Measurements from ENCODE around the gene SEC23B.
"Not testable (repeated sequence)": the region's sequence is repeated elsewhere in the genome, so short reads cannot be mapped to it uniquely, and the experiment has no call there.

The SEC23B gene

GRCh38 chr20:18507218-18508191, at the start of gene SEC23B:
Gene SEC23B (plus strand): TSS chr20:18507940. CDS start chr20:18510836, 2,896 bp downstream.
- peak; percentile 94 for DNase-seq (ENCODE audit: low read depth)

DNA sequence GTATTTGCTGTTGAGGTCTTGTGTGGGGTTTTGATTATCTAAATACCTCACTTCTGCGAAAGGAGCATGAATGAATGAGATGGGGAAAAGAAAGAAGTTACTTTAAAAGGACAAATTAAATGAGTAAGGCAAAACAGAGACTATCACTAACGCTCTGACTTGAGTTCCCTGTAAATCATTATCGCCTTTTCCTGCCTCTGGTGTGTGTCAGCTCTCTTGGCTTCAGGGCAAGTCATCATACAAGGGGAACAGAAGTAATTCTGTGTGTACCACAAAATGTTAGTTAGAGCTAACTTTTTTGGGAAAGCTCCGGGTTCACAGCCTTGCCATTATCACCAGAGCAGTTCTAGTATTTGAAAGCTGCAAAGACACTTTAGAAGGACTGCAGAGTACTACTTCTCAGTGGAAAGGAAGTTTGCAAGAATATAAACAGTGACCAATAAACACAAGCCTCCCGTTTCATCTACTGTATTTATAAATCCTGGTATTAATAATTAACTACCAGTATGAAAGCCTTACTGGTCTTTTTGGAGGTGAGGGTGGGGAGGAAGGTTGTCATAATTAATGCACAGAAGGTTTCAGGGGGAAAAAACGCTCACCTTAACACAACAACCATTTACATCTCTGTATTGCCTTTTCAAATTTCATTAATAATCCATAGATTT, 42.1 kb upstream of the SEC23B start:
- DNase-seq (ENCODE audit: low read depth) = no peak

GRCh38 chr20:18466574-18466893, 41.2 kb upstream of the SEC23B start:
- no peak for DNase-seq (ENCODE audit: low read depth)

- peak; percentile 90 for DNase-seq (ENCODE audit: low read depth)
Observed at GRCh38 chr20:18466894-18467730, 40.6 kb upstream of the SEC23B start, which contains the start of the genes DZANK1 and POLR3F. Gene DZANK1 (minus strand): TSS chr20:18467030. CDS start chr20:18465358, 1,672 bp downstream. Gene POLR3F (plus strand): TSS chr20:18467390. CDS start chr20:18467507, 117 bp downstream.

DNA sequence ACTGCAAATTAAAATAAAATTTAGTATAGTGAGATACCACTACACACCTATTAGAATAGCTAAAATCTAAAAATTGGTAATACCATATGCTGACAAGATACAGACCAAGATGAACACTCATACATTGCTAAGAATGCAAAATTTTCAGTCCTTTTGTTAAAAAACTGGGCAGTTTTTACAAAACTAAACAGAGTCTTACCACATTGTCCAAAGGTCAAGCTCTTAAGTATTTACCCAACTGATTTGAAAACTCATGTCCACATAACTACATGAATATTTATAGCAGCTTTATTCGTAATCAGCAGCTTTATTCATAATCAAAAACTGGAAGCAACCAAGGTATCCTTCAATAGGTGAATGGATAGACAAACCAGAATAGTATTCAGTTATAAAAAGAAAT, 30.5 kb upstream of the SEC23B start:
- no peak for DNase-seq (ENCODE audit: low read depth)

DNA sequence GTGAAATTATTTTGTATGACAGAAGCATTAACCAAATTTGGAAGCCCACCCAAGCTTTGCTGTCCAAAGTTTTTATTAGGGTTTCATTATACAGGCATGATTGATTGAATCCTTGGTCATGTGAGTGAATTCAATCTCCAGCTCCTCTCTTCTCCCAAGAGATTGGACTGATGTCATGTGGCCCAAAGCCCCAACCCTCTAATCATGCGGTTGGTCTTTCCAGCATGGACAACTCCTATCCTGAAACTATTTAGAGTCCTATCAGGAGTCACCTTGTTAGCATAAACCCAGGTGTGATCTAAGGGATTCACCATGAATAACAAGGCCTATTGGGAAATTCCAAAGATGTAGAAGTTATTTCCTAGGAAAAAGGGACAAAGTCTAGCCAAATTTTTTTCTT, 29.9 kb upstream of the SEC23B start:
- DNase-seq (ENCODE audit: low read depth) = no peak

DNA sequence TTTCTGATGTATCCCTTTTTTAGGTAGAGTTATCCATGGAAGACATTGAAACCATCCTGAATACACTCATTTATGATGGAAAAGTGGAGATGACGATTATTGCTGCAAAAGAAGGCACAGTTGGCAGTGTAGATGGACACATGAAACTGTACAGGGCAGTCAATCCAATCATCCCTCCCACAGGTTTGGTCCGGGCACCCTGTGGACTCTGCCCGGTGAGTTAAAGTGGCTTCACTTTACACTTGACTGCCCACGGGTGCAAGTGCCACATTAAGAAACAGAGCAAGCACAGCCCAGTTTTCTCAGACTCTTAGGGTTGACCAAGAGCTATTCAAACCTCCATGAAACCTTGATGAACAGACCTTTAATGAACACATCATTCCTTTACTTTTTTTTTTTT, 26.1 kb upstream of the SEC23B start:
- no peak for DNase-seq (ENCODE audit: low read depth)

DNA sequence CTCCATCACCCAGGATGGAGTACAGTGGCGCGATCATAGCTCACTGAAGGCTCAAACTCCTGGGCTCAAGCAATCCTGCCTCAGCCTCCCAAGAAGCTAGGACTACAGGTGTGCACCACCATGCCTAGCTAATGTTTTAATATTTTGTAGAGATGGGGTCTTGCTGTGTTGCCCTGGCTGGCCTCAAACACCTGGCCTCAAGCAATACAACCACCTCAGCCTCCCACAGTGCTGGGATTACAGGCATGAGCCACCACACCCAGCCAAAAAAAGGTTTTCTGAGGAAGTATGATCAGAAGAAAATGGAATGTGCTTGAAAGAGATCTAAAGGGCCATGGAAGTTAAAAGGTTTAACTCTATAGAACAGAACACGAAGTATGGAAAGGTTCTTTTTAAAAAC, 19.4 kb upstream of the SEC23B start:
- no peak for DNase-seq (ENCODE audit: low read depth)

- DNase-seq (ENCODE audit: low read depth) = no peak
Observed at GRCh38 chr20:18496042-18496441, 11.7 kb upstream of the SEC23B start.

DNA sequence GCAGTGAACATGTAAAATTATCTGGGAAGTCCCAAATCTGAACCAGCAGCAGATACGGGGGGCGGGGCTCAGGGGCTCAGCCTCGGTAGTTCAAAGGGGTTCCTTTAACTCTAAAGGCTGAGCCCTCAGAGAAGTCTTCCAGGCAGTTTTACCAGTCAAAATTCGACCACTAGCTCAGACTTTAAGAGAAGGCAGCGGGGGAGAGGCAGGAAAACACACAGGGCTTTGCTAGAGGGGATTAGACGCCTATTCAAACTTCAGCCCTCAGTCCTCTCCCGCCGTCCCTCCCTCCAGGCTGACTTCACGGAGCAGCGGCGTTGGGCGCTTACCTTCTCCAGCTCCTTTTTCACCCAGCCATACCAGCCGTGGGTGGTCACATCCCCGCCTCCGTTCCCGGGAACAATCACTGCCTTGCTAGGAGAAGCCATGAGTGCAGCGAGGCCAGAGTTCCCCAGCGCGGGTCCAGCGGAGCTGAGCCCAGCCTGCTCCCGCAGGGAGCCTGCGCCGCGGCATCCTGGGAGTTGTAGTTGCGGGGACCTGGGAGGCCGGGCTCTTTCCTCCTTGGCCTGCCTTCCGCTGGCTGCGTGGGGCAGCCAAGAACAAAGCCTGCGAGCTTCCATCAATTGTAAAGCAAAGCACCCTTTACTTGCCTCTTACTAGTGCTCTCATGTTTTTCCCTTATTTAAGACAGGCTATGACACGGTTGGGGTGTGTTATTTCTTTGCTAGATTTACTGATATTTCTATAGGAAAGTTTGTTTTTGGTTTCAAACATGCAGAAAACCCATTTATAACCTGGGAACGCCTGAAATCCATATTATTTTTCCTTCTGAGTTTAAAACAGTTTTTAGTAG, 10.8 kb upstream of the SEC23B start, which contains the start of gene RBBP9:
Gene RBBP9, minus strand, starts transcription at position 486 of the 853 bp plus-strand sequence. Its CDS starts 58 bp downstream, at position 428.
- peak; percentile 41 for DNase-seq (ENCODE audit: low read depth)

GRCh38 chr20:18497603-18498002, 10.1 kb upstream of the SEC23B start:
- no peak for DNase-seq (ENCODE audit: low read depth)

DNA sequence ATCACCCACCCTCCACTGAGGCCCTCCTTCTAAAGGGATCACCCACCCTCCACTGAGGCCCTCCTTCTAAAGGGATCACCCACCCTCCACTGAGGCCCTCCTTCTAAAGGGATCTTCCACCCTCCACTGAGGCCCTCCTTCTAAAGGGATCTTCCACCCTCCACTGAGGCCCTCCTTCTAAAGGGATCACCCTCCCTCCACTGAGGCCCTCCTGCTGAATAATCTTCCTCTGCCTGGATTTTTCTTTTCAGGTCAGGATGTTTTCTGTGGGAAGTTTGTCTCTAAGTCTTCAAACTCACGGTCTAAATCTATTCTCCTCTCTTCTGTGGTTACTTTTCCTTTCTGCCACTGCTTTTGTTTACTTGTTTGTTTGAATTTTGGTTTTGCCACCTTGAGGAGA, 6.1 kb upstream of the SEC23B start:
- DNase-seq (ENCODE audit: low read depth) = not testable (repeated sequence)

DNA sequence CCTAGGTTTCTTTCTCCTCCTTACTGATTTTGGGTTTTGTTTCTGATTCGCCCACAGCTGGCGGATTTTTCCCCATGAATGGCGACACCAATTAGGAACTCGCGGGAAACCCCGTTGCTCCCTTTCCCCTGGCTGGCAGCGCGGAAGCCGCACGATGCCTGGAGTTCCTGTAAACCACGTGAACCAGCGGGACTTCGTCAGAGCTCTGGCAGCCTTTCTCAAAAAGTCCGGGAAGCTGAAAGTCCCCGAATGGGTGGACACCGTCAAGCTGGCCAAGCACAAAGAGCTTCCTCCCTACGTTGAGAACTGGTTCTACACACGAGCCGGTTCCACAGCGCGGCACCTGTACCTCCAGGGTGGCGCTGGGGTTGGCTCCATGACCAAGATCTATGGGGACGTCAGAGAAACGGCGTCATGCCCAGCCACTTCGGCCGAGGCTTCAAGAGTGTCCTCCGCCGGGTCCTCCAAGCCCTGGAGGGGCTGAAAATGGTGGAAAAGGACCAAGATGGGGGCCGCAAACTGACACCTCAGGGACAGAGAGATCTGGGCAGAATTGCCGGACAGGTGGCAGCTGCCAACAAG, 3.2 kb upstream of the SEC23B start:
- no peak for DNase-seq (ENCODE audit: low read depth)

- DNase-seq (ENCODE audit: low read depth) = no peak
Observed at GRCh38 chr20:18506744-18507143, 996 bp upstream of the SEC23B start.

GRCh38 chr20:18511571-18511970, 3.8 kb downstream of the SEC23B start:
- no peak for DNase-seq (ENCODE audit: low read depth)

GRCh38 chr20:18513208-18513607, 5.5 kb downstream of the SEC23B start:
- DNase-seq (ENCODE audit: low read depth) = no peak

DNA sequence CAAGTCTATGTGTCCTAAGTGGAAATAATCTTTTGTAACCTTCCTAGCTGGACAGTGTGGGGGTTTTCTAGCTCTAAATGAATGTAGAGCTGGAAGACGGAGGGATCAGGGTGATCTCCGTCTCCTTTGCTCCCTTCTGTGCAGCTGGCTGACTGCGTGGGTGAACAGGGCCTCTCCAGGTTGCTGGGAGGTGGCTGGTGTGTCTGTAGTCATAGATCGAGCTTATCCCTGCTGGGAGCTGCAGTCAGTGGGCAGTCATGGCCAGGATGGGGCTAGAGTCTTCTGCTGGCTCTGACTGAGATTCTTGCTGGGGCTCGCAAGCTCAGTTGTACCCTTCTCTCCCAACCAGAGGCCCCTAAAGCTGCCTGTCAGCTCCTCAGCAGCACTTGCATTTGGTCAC, 6.4 kb downstream of the SEC23B start:
- no peak for DNase-seq (ENCODE audit: low read depth)

GRCh38 chr20:18515973-18516372, 8.2 kb downstream of the SEC23B start:
- DNase-seq (ENCODE audit: low read depth) = no peak

GRCh38 chr20:18522066-18522465, 14.3 kb downstream of the SEC23B start:
- DNase-seq (ENCODE audit: low read depth) = not testable (repeated sequence)

DNA sequence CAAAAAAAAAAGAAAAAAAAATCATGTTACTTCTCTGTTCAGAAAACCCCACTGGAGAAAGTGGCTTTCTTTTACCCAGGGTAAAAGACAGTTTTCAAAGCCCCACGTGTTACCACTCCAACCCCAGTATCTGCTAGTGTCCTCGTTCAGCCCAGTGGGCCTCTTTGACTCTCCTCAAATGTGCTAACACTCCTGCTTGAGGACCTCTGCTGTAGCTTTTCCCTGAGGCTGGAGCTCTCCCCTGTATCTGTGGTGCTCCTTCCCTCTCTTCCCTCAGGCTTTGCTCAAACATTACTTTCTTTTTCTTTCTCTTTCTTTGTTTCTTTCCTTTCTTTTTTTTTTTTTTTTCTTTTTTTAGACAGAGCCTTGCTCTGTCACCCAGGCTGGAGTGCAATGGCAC, 15.3 kb downstream of the SEC23B start:
- DNase-seq (ENCODE audit: low read depth) = no peak

GRCh38 chr20:18524646-18525045, 16.9 kb downstream of the SEC23B start:
- peak; percentile 26 for DNase-seq (ENCODE audit: low read depth)
